K562 (cell line): ENCODE results near the gene DUSP10. TPM values are rescaled to one million over a fixed set of nuclear protein-coding genes. Genes with fewer than 3 reads are reported as not detected.

Experiments used
- ATAC-seq: fragments of 200-7000 bp; cut with Tn5 transposase; 3 replicates; pipeline ENCODE4 v1.9.1; 2020; ENCODE audit warnings: moderate library complexity
- BruUV-seq: library from RNA; stranded (reverse); fragments of 400-500 nt; replicated peaks from 2 replicates; lab custom pipeline; 2021; lab: Mats Ljungman, UMichigan
- CTCF ChIA-PET: fragments of 300-600 bp; formaldehyde crosslinking; extraction: SDS; loops from one replicate; lab custom pipeline; 2021; ENCODE audit warnings: low intra/inter-chr PET ratio; lab: Yijun Ruan, JAX
- POLR2A ChIA-PET: fragments of 300-600, 350-650 bp; sonication (Branson Sonifier 250); formaldehyde crosslinking; extraction: SDS; loops from one replicate; lab custom pipeline; 2021; ENCODE audit warnings: antibody characterized with exemption, inconsistent platforms; lab: Yijun Ruan, JAX
- DNase-seq, 4 experiments: peaks; one replicate each; pipeline versions ENCODE4 v3.0.0 to v3.0.0-alpha.2; 2011 to 2018; ENCODE audit warnings: low spot score in 3 of 4, mixed read lengths in 3 of 4; ENCODE audit errors: extremely low read depth in 1 of 4
- FAIRE-seq: peaks from 2 replicates; lab custom pipeline; 2011; peaks lifted over from hg19 to GRCh38; lab: Jason Lieb, UNC
- H2AFZ ChIP-seq: 2 replicates; pipeline ENCODE4 v1.6.0; 2011; ENCODE audit warnings: low read depth, low read length, control low read depth, inconsistent platforms
- H3K27ac ChIP-seq: fragments of 200-600 bp; 3 replicates; pipeline ENCODE4 v1.8.0; 2011; ENCODE audit warnings: low read depth, mild to moderate bottlenecking, control low read depth, inconsistent platforms, low read length, moderate library complexity, mixed read lengths; ENCODE audit errors: extremely low read depth
- H3K27me3 ChIP-seq, 2 experiments: fragments of 300-600 bp in 1 of 2; 2 replicates in 1 of 2; 3 replicates in 1 of 2; pipeline versions ENCODE4 v1.6.0 to v1.8.0; 2011; ENCODE audit warnings: inconsistent platforms in 2 of 2, low read length in 2 of 2, mild to moderate bottlenecking in 1 of 2, mixed read lengths in 1 of 2, moderate library complexity in 1 of 2; ENCODE audit not compliant: control insufficient read depth in 2 of 2, insufficient read depth in 2 of 2
- H3K36me3 ChIP-seq: fragments of 300-600 bp; 3 replicates; pipeline ENCODE4 v1.8.0; 2011; ENCODE audit warnings: mild to moderate bottlenecking, low read length, inconsistent platforms; ENCODE audit not compliant: control insufficient read depth, insufficient read depth
- H3K4me1 ChIP-seq, 2 experiments: fragments of 200-600 bp in 1 of 2; replicated peaks in 1 of 2; 2 replicates in 1 of 2; 3 replicates in 1 of 2; pipeline versions ENCODE4 v1.5.1 to v1.8.0; 2011; ENCODE audit warnings: inconsistent platforms in 2 of 2, low read length in 2 of 2, mild to moderate bottlenecking in 1 of 2, mixed read lengths in 1 of 2, moderate library complexity in 1 of 2; ENCODE audit not compliant: control insufficient read depth in 2 of 2, insufficient read depth in 2 of 2
- H3K4me2 ChIP-seq: 2 replicates; pipeline ENCODE4 v1.6.1; 2011; ENCODE audit warnings: low read length, control low read depth, inconsistent platforms, mixed read lengths; ENCODE audit not compliant: insufficient read depth
- H3K4me3 ChIP-seq: fragments of 200-600 bp; sonication (generic), shearing (Covaris generic); 2 replicates; pipeline ENCODE4 v1.5.1; 2016; ENCODE audit warnings: control low read depth, inconsistent platforms
- H3K79me2 ChIP-seq: fragments of 200-600 bp; 3 replicates; pipeline ENCODE4 v1.8.0; 2011; ENCODE audit warnings: low read length, inconsistent platforms; ENCODE audit not compliant: control insufficient read depth, insufficient read depth
- H3K9ac ChIP-seq, 2 experiments: 2 replicates each; pipeline versions ENCODE4 v1.6.0 to v1.6.1; 2011; ENCODE audit warnings: low read depth in 2 of 2, low read length in 2 of 2, control low read depth in 1 of 2, inconsistent platforms in 1 of 2, mild to moderate bottlenecking in 1 of 2, mixed read lengths in 1 of 2; ENCODE audit not compliant: insufficient read depth in 1 of 2
- H3K9me1 ChIP-seq: one replicate; pipeline ENCODE4 v1.6.0; 2011; ENCODE audit warnings: inconsistent platforms, mild to moderate bottlenecking, low read length, moderate library complexity; ENCODE audit not compliant: control insufficient read depth, insufficient read depth
- H3K9me3 ChIP-seq: replicated peaks from 2 replicates; pipeline ENCODE4 v1.5.1; 2011; ENCODE audit warnings: low read depth, low read length, inconsistent platforms; ENCODE audit not compliant: control insufficient read depth, insufficient read depth
- H4K20me1 ChIP-seq: replicated peaks from 2 replicates; pipeline ENCODE4 v1.6.1; 2011; ENCODE audit warnings: low read length, inconsistent platforms, mixed read lengths; ENCODE audit not compliant: control insufficient read depth, insufficient read depth
- CBX5 ChIP-seq: IDR thresholded peaks from 2 replicates; pipeline ENCODE4 v1.6.1; 2014; ENCODE audit warnings: low read depth, borderline replicate concordance
- ZBTB33 ChIP-seq: sonication (generic); formaldehyde crosslinking; IDR thresholded peaks from 2 replicates; pipeline ENCODE4 v1.8.1; 2023; ENCODE audit warnings: mild to moderate bottlenecking, missing genetic modification reagents
- ZFP36 ChIP-seq: fragments of 150-350 bp; IDR thresholded peaks from 2 replicates; pipeline ENCODE4 v1.6.1; 2018; ENCODE audit warnings: low read length, low read depth; ENCODE audit not compliant: partially characterized antibody
- ZNF354B ChIP-seq: fragments of 250-450 bp; sonication (Bioruptor Pico); IDR thresholded peaks from 2 replicates; pipeline ENCODE4 v1.4.0; 2020
- WGBS: fragments of 100-300 bp; shearing (Covaris generic); methylation state at CpG from one replicate; pipeline ENCODE4 v1.1.6; 2016; ENCODE audit warnings: low coverage, mixed read lengths; ENCODE audit not compliant: insufficient coverage; ENCODE audit errors: missing lambda C conversion rate; 5-methylcytosine and 5-hydroxymethylcytosine counted together
- in situ Hi-C: fragments of 300-500 bp; cut with MboI; formaldehyde crosslinking; loops from 4 replicates; pipeline ENCODE4 v1.15.0; 2018; ENCODE audit warnings: inconsistent platforms, mixed read lengths
- intact Hi-C: fragments of 100-400 bp; cut with micrococcal nuclease; formaldehyde crosslinking; loops from 2 replicates; pipeline ENCODE4 v1.14.2; 2022
- polyA plus RNA-seq, 8 experiments: library from polyadenylated mRNA; depleted of rRNA in 4 of 8; stranded (reverse) in 5 of 8; unstranded in 3 of 8; fragments of >200 nt; fragmentation: Nextera tagmentation in 2 of 8; fragmentation: Illumina TruSeq in 1 of 8; extraction: Ambion mirVana in 2 of 8; extraction: Trizol in 1 of 8; gene quantifications; 2 replicates each; pipeline versions ENCODE4 v1.2.1 to v1.2.3, GENCODE V29; 2011 to 2014; ENCODE audit warnings: inconsistent platforms in 1 of 8, missing spikeins in 1 of 8
- total RNA-seq, 7 experiments: library from RNA; depleted of rRNA in 6 of 7; stranded (reverse); fragments of >200 nt in 6 of 7; fragmentation: Illumina TruSeq in 2 of 7; extraction: Trizol in 2 of 7; gene quantifications; 2 replicates each; pipeline versions ENCODE4 v1.2.1 to v1.2.3, GENCODE V29; 2011 to 2021; ENCODE audit warnings: low replicate concordance in 1 of 7

Gene DUSP10
- total and polyA plus RNA-seq, 9 of the 15 experiments (the other 6 are each of a cell fraction or from before 2014, with no cell fraction given) = 1.7 to 8.3 (median 6.1) TPM

GRCh38 chr1:221728037-221728505, 13.8 kb downstream of the DUSP10 start:
- H3K36me3 ChIP-seq = peaks cover 5% of the 10 kb centered on the region; the same call in 2 of the 3 replicates
- no peak for DNase-seq
- intact Hi-C loops = no loop called here
- in situ Hi-C loops = no loop called here
- peaks cover 4% of the 10 kb centered on the region; the same call in 1 of the 2 replicates for H3K9me3 ChIP-seq
- H2AFZ ChIP-seq = no peak overlapping the region
- ATAC-seq = no peak
- no peak overlapping the region for H3K4me2 ChIP-seq
- H3K9ac ChIP-seq = no peak overlapping the region
- H3K9me1 ChIP-seq = no peaks in the 10 kb centered on the region
- 77% methylated on average over 1 of the region's 1 CpG for WGBS
- peaks cover 0 to 30% of the 10 kb centered on the region in 2 experiments; a peak in 4 of 5 replicates for H3K4me1 ChIP-seq
- TF ChIP-seq ZFP36 (peak; percentile 77), ZBTB33 (CRISPR knock-in tag) (no peak), CBX5 (0 out of 2 replicates have a peak, but pooled peaks have one; percentile 20), ZNF354B (CRISPR knock-in tag) (no peak)
- TF ChIP-seq, all 486 proteins: peak for 2
- Histone ChIP-seq H3K27ac (no peak overlapping the region), H3K4me3 (no peak overlapping the region), H3K79me2 (peaks cover 23% of the 10 kb centered on the region; the same call in 2 of the 3 replicates), H3K27me3 (no peaks in the 10 kb centered on the region), H4K20me1 (no peaks in the 10 kb centered on the region)
- CTCF ChIA-PET = no interaction called here
- POLR2A ChIA-PET = interaction anchor here (3.8 kb wide), 1 partner anchor 15 kb away, joined by 15 read pairs; the partner anchor contains the start of gene DUSP10
- no TSS peak for BruUV-seq
- no peak for FAIRE-seq
